Kidney epithelial cell (primary cell): Measurements from ENCODE around the gene SLC38A1. TPM values are rescaled to one million over a fixed set of nuclear protein-coding genes. Genes with fewer than 3 reads are reported as not detected.

Experiments used
- DNase-seq: peaks from one replicate; pipeline ENCODE4 v3.0.0-alpha.2; 2010; ENCODE audit warnings: low read depth
- H3K27me3 ChIP-seq: 2 replicates; pipeline ENCODE4 v1.6.0; 2011; ENCODE audit warnings: low read length; ENCODE audit not compliant: control insufficient read depth, insufficient read depth
- H3K36me3 ChIP-seq: 2 replicates; pipeline ENCODE4 v1.5.1; 2011; ENCODE audit warnings: low read length; ENCODE audit not compliant: control insufficient read depth, insufficient read depth
- H3K4me3 ChIP-seq: 2 replicates; pipeline ENCODE4 v1.5.1; 2011; ENCODE audit warnings: low read depth, mild to moderate bottlenecking, control low read depth, low read length
- total RNA-seq: library from RNA; depleted of rRNA; stranded (reverse); fragments of >200 nt; gene quantifications from 2 replicates; pipeline ENCODE4 v1.2.3, GENCODE V29; 2015
- TF ChIP-seq, protein P1 (sequence below): IDR thresholded peaks from 2 replicates; pipeline ENCODE4 v1.5.1; 2011; ENCODE audit warnings: mild to moderate bottlenecking, moderate library complexity, low read length, control low read depth, inconsistent platforms; ENCODE audit not compliant: insufficient read depth, poor library complexity, severe bottlenecking

SLC38A1 gene
- total RNA-seq, 1 donor from 2014 or later, result 245 TPM

- TF ChIP-seq, protein P1, sequence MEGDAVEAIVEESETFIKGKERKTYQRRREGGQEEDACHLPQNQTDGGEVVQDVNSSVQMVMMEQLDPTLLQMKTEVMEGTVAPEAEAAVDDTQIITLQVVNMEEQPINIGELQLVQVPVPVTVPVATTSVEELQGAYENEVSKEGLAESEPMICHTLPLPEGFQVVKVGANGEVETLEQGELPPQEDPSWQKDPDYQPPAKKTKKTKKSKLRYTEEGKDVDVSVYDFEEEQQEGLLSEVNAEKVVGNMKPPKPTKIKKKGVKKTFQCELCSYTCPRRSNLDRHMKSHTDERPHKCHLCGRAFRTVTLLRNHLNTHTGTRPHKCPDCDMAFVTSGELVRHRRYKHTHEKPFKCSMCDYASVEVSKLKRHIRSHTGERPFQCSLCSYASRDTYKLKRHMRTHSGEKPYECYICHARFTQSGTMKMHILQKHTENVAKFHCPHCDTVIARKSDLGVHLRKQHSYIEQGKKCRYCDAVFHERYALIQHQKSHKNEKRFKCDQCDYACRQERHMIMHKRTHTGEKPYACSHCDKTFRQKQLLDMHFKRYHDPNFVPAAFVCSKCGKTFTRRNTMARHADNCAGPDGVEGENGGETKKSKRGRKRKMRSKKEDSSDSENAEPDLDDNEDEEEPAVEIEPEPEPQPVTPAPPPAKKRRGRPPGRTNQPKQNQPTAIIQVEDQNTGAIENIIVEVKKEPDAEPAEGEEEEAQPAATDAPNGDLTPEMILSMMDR, result no peak
- no peak overlapping the region for H3K4me3 ChIP-seq
- no peak for DNase-seq
- no peaks in the 10 kb centered on the region for H3K27me3 ChIP-seq
- no peaks in the 10 kb centered on the region for H3K36me3 ChIP-seq
Observed at GRCh38 chr12:46212108-46212982, 56.5 kb downstream of the SLC38A1 start.

DNA sequence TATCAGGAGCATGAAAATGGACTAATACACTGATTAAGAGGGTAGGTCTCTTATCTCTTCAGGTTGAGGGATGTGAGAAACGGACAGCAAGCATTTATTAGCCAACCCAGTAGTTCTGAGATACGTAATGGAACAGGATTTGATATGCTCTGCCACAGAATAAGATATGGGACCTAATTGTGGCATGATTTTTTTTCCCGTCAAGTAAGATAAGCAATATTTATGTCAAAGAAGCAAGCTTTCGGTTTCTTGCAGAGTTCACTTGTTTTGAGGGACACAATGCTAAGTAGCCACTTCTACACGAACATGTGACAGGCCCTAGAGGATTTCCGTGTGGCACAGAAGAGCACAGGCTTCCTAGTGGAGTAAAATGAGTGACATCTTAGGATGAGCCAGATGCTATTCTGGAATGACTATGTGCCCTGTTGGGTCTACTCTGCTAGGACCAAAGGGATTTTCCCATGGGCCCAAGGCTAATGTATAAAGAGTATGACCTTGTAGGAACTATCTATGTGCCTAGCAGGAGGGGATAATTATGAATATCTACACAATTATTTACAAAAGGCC, 57.9 kb downstream of the SLC38A1 start:
- no peaks in the 10 kb centered on the region for H3K36me3 ChIP-seq
- TF ChIP-seq, protein P1, result no peak

DNA sequence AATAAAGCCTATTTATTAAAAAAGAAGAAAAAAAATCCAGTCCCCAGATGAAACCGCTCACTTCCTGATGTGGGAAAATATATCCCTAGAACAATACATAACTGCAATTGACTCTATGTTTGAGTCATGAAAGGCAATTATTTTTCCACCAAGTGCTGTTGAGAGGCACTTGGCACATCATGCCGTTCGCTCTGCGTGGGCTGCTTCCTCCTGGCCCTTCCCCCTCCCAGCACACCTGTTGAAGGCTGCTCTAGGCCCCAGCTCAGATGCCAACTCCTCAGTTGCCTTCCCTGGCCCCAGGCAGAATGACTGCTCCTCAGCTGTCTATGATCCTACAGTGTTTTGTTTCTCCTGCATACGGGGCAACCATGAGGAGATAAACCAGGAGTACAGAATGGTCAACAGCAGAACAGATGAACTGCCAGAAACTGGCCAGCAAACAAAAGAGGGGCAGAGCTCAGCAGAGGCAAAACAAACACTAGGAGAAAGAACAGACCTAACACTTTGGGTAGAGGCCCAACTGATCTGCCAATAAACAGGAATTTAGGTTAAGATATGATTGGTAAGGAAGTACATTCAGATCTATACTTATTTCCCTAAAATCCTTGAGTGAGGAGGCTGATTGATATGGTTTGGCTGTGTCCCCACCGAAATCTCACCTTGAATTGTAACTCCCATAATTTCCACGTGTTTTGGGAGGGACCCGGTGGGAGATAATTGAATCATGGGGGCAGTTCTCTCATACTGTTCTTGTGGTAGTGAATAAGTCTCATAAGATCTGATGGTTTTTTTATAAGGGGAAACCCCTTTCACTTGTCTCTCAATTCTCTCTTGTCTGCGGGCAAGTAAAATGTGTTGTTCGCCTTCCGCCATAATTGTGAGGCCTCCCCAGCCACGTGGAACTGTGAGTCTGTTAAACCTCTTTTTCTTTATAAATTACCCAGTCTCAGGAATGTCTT, 58.6 kb downstream of the SLC38A1 start:
- no peak overlapping the region for H3K4me3 ChIP-seq
- H3K36me3 ChIP-seq, result no peaks in the 10 kb centered on the region
- H3K27me3 ChIP-seq, result no peaks in the 10 kb centered on the region
- TF ChIP-seq, protein P1, result no peak
- no peak for DNase-seq

More for the DNA sequence above, 57.9 kb downstream of the SLC38A1 start:
- Histone ChIP-seq H3K4me3 (no peak overlapping the region), H3K27me3 (no peaks in the 10 kb centered on the region)
- no peak for DNase-seq

DNA sequence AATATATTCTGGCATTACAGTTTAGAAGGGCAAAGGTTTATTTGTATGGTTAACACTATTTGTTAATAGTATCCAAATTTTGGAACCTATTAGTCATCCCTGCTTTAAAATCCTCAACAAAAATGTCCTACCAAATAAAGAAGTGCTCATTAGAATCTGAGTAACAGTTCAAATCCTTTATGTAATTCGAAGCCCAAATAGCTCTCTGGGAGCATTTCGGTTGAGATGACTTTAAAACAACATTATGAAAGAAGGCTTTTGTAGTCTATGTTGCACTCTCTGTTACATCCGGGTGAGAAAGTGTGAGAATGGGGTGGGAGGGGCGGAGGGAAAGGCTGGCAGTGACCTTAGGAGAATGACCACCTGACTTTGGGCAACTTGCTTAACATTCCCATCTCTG, 59.7 kb downstream of the SLC38A1 start:
- Histone ChIP-seq H3K36me3 (no peaks in the 10 kb centered on the region), H3K4me3 (no peak overlapping the region), H3K27me3 (no peaks in the 10 kb centered on the region)
- no peak for DNase-seq
- TF ChIP-seq, protein P1, result no peak

DNA sequence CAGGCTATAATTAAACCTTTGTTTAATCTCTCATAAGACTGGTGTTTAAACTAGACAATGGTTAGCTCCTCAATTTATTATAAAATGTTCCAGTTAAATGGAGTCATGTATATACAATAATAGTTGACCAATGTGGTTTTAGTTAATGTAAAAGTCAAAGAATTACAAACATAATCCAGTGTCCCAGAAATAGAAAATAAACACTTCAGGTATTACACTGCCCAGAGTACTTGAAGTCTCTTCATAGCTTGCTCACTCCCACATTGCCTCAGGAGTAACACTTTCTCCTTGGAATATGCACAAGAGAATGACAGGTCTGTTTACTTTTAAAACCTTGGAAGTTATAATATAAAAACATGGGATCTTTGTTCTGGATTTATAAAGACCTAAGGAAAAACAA, 60.5 kb downstream of the SLC38A1 start:
- Histone ChIP-seq H3K36me3 (no peaks in the 10 kb centered on the region), H3K27me3 (no peaks in the 10 kb centered on the region), H3K4me3 (no peak overlapping the region)
- TF ChIP-seq, protein P1, result no peak
- no peak for DNase-seq
